ENCODE results near the gene DENND1A.
"Not testable (repeated sequence)": the region's sequence is repeated elsewhere in the genome, so short reads cannot be mapped to it uniquely, and the experiment has no call there.

The DENND1A gene

GRCh38 chr9:123938401-123938800 is 8.5 kb upstream of the DENND1A start:
- no peak overlapping the region for H3K9ac ChIP-seq (ENCODE audit: low read length)
- no peak overlapping the region for H4K8ac ChIP-seq (ENCODE audit: low read length)
- peaks cover 5 to 28% of the 10 kb centered on the region in 2 experiments for H3K27me3 ChIP-seq (ENCODE audit: control insufficient read depth in 1 of 2, insufficient read depth in 1 of 2, low read length in 2 of 2)
- no peak overlapping the region for H3K18ac ChIP-seq (ENCODE audit: low read depth in 1 of 2, low read length in 2 of 2)
- no peak overlapping the region for H2BK15ac ChIP-seq (ENCODE audit: low read depth, poor library complexity, severe bottlenecking)
- H2BK12ac ChIP-seq (ENCODE audit: low read length in 2 of 2), result no peak overlapping the region
- WGBS, result 83% methylated on average over 5 of the region's 5 CpGs
- no peak overlapping the region for H2AFZ ChIP-seq (ENCODE audit: low read depth, low read length)
- H4K91ac ChIP-seq (ENCODE audit: low read length), result no peak overlapping the region
- no peak overlapping the region for H3K27ac ChIP-seq (ENCODE audit: low read length, poor library complexity, severe bottlenecking)
- no peak overlapping the region for H3K4me3 ChIP-seq (ENCODE audit: insufficient read depth in 1 of 2, low read depth in 1 of 2, low read length in 2 of 2)
- no peak for DNase-seq
- H3K14ac ChIP-seq (ENCODE audit: low read length in 2 of 2), result no peak overlapping the region
- no peak overlapping the region for H3K4ac ChIP-seq (ENCODE audit: low read depth in 1 of 2, low read length in 2 of 2)
- H3K36me3 ChIP-seq (ENCODE audit: control insufficient read depth in 1 of 2, insufficient read depth in 2 of 2, low read depth in 1 of 2, low read length in 2 of 2), result no peaks in the 10 kb centered on the region
- H3K4me1 ChIP-seq (ENCODE audit: control insufficient read depth, insufficient read depth, low read depth, low read length), result no peaks in the 10 kb centered on the region
- no peak overlapping the region for H3K23ac ChIP-seq (ENCODE audit: low read length in 2 of 2)
- no peak overlapping the region for H2BK120ac ChIP-seq (ENCODE audit: low read depth, low read length)
- no peak overlapping the region for H2BK5ac ChIP-seq (ENCODE audit: low read depth, low read length, poor library complexity, severe bottlenecking)
- no peak overlapping the region for H2AK5ac ChIP-seq (ENCODE audit: low read length, severe bottlenecking)
- no peak overlapping the region for H3K4me2 ChIP-seq (ENCODE audit: low read length, poor library complexity, severe bottlenecking)
- H3K79me1 ChIP-seq (replicated peaks; ENCODE audit: low read length, poor library complexity, severe bottlenecking), result no peaks in the 10 kb centered on the region
- no peaks in the 10 kb centered on the region for H3K9me3 ChIP-seq (ENCODE audit: control insufficient read depth, low read length)

GRCh38 chr9:123936575-123936974 is 6.6 kb upstream of the DENND1A start:
- not testable (repeated sequence) for H3K9ac ChIP-seq (ENCODE audit: low read length); H2AFZ ChIP-seq (ENCODE audit: low read depth, low read length); DNase-seq; H3K4me2 ChIP-seq (ENCODE audit: low read length, poor library complexity, severe bottlenecking); H3K79me1 ChIP-seq (replicated peaks; ENCODE audit: low read length, poor library complexity, severe bottlenecking); H3K27ac ChIP-seq (ENCODE audit: low read length, poor library complexity, severe bottlenecking); H3K4ac ChIP-seq (ENCODE audit: low read depth in 1 of 2, low read length in 2 of 2); H2AK5ac ChIP-seq (ENCODE audit: low read length, severe bottlenecking); H3K4me3 ChIP-seq (ENCODE audit: insufficient read depth in 1 of 2, low read depth in 1 of 2, low read length in 2 of 2); H2BK5ac ChIP-seq (ENCODE audit: low read depth, low read length, poor library complexity, severe bottlenecking); H4K91ac ChIP-seq (ENCODE audit: low read length); H3K23ac ChIP-seq (ENCODE audit: low read length in 2 of 2); H4K8ac ChIP-seq (ENCODE audit: low read length); H3K36me3 ChIP-seq (ENCODE audit: control insufficient read depth in 1 of 2, insufficient read depth in 2 of 2, low read depth in 1 of 2, low read length in 2 of 2); H3K18ac ChIP-seq (ENCODE audit: low read depth in 1 of 2, low read length in 2 of 2); H3K9me3 ChIP-seq (ENCODE audit: control insufficient read depth, low read length); H3K4me1 ChIP-seq (ENCODE audit: control insufficient read depth, insufficient read depth, low read depth, low read length); H2BK15ac ChIP-seq (ENCODE audit: low read depth, poor library complexity, severe bottlenecking); H3K14ac ChIP-seq (ENCODE audit: low read length in 2 of 2); H2BK120ac ChIP-seq (ENCODE audit: low read depth, low read length); H2BK12ac ChIP-seq (ENCODE audit: low read length in 2 of 2)
- H3K27me3 ChIP-seq (ENCODE audit: control insufficient read depth in 1 of 2, insufficient read depth in 1 of 2, low read length in 2 of 2), result peaks cover 5 to 18% of the 10 kb centered on the region in 2 experiments
- WGBS, result 66% methylated on average over 3 of the region's 3 CpGs

GRCh38 chr9:123933440-123934212 is 3.7 kb upstream of the DENND1A start:
- Histone ChIP-seq H4K91ac (ENCODE audit: low read length) (no peak overlapping the region), H3K4ac (ENCODE audit: low read depth in 1 of 2, low read length in 2 of 2) (no peak overlapping the region), H3K4me2 (ENCODE audit: low read length, poor library complexity, severe bottlenecking) (no peak overlapping the region), H4K8ac (ENCODE audit: low read length) (no peak overlapping the region), H2BK120ac (ENCODE audit: low read depth, low read length) (no peak overlapping the region), H3K27ac (ENCODE audit: low read length, poor library complexity, severe bottlenecking) (no peak overlapping the region), H3K27me3 (ENCODE audit: control insufficient read depth in 1 of 2, insufficient read depth in 1 of 2, low read length in 2 of 2) (peaks cover 5% of the 10 kb centered on the region in 2 experiments), H3K14ac (ENCODE audit: low read length in 2 of 2) (no peak overlapping the region), H3K18ac (ENCODE audit: low read depth in 1 of 2, low read length in 2 of 2) (no peak overlapping the region), H3K9me3 (ENCODE audit: control insufficient read depth, low read length) (no peaks in the 10 kb centered on the region), H3K79me1 (replicated peaks; ENCODE audit: low read length, poor library complexity, severe bottlenecking) (peaks cover 7% of the 10 kb centered on the region), H3K23ac (ENCODE audit: low read length in 2 of 2) (no peak overlapping the region), H2BK12ac (ENCODE audit: low read length in 2 of 2) (no peak overlapping the region), H2AFZ (ENCODE audit: low read depth, low read length) (no peak overlapping the region), H3K4me1 (ENCODE audit: control insufficient read depth, insufficient read depth, low read depth, low read length) (peaks cover 11% of the 10 kb centered on the region), H3K9ac (ENCODE audit: low read length) (no peak overlapping the region), H2AK5ac (ENCODE audit: low read length, severe bottlenecking) (no peak overlapping the region), H2BK5ac (ENCODE audit: low read depth, low read length, poor library complexity, severe bottlenecking) (no peak overlapping the region), H2BK15ac (ENCODE audit: low read depth, poor library complexity, severe bottlenecking) (no peak overlapping the region), H3K36me3 (ENCODE audit: control insufficient read depth in 1 of 2, insufficient read depth in 2 of 2, low read depth in 1 of 2, low read length in 2 of 2) (no peaks in the 10 kb centered on the region), H3K4me3 (ENCODE audit: insufficient read depth in 1 of 2, low read depth in 1 of 2, low read length in 2 of 2) (no peak overlapping the region)
- WGBS, result 50% methylated on average over 5 of the region's 5 CpGs
- peak; percentile 84 for DNase-seq

GRCh38 chr9:123929177-123929869 is 603 bp downstream of the DENND1A start:
- 3% methylated on average over 31 of the region's 50 CpGs for WGBS
- Histone ChIP-seq H2BK15ac (ENCODE audit: low read depth, poor library complexity, severe bottlenecking) (peak overlapping the region; percentile 66), H3K23ac (ENCODE audit: low read length in 2 of 2) (no peak overlapping the region), H3K4me1 (ENCODE audit: control insufficient read depth, insufficient read depth, low read depth, low read length) (peaks cover 16% of the 10 kb centered on the region), H3K14ac (ENCODE audit: low read length in 2 of 2) (peak overlapping the region; percentile 15 to 40), H3K27ac (ENCODE audit: low read length, poor library complexity, severe bottlenecking) (no peak overlapping the region), H3K4me3 (ENCODE audit: insufficient read depth in 1 of 2, low read depth in 1 of 2, low read length in 2 of 2) (peak overlapping the region; percentile 72 to 89), H3K79me1 (replicated peaks; ENCODE audit: low read length, poor library complexity, severe bottlenecking) (peaks cover 18% of the 10 kb centered on the region), H2BK5ac (ENCODE audit: low read depth, low read length, poor library complexity, severe bottlenecking) (no peak overlapping the region), H4K8ac (ENCODE audit: low read length) (peak overlapping the region; percentile 68), H2AFZ (ENCODE audit: low read depth, low read length) (peak overlapping the region; percentile 58), H3K27me3 (ENCODE audit: control insufficient read depth in 1 of 2, insufficient read depth in 1 of 2, low read length in 2 of 2) (no peaks in the 10 kb centered on the region), H3K4me2 (ENCODE audit: low read length, poor library complexity, severe bottlenecking) (peak overlapping the region; percentile 97), H3K9ac (ENCODE audit: low read length) (peak overlapping the region; percentile 86), H2BK120ac (ENCODE audit: low read depth, low read length) (peak overlapping the region; percentile 83), H3K4ac (ENCODE audit: low read depth in 1 of 2, low read length in 2 of 2) (peak overlapping the region in 1 of 2 experiments; percentile 69), H2BK12ac (ENCODE audit: low read length in 2 of 2) (peak overlapping the region in 1 of 2 experiments; percentile 24), H4K91ac (ENCODE audit: low read length) (no peak overlapping the region), H3K36me3 (ENCODE audit: control insufficient read depth in 1 of 2, insufficient read depth in 2 of 2, low read depth in 1 of 2, low read length in 2 of 2) (no peaks in the 10 kb centered on the region), H3K18ac (ENCODE audit: low read depth in 1 of 2, low read length in 2 of 2) (peak overlapping the region; percentile 89 to 96), H2AK5ac (ENCODE audit: low read length, severe bottlenecking) (no peak overlapping the region), H3K9me3 (ENCODE audit: control insufficient read depth, low read length) (no peaks in the 10 kb centered on the region)
- no peak for DNase-seq
